Measurements from ENCODE around the gene AP3S1. TPM values are rescaled to one million over a fixed set of nuclear protein-coding genes. Genes with fewer than 3 reads are reported as not detected.
A peak's percentile ranks its signal among the peaks of the same experiment; 100 is the strongest.

AP3S1 gene
- total and polyA plus RNA-seq, 2 of the 13 experiments (the other 11 are each of a cell fraction or from before 2014, with no cell fraction given): 50.5 to 85.9 TPM

GRCh38 chr5:115841382-115842088, at the start of gene AP3S1, which contains the start of gene ATG12 (continued):
- no peak for TF ChIP-seq NONO (IDR thresholded peaks at IDR 0.05)
- peak; percentile 70 for TF ChIP-seq NONO (CRISPR knock-in tag; conservative IDR thresholded peaks at IDR 0.05)
- no peak for TF ChIP-seq NCOA1 (CRISPR knock-in tag; IDR thresholded peaks at IDR 0.05)
- TF ChIP-seq TRIM22 (IDR thresholded peaks at IDR 0.05): no peak
- TF ChIP-seq RXRB (CRISPR knock-in tag; IDR thresholded peaks at IDR 0.05; ENCODE audit: borderline replicate concordance): peak; percentile 81
- TF ChIP-seq TIGD3 (CRISPR knock-in tag; IDR thresholded peaks at IDR 0.05; ENCODE audit: borderline replicate concordance): no peak
- TF ChIP-seq BRD4 (CRISPR knock-in tag; IDR thresholded peaks at IDR 0.05): peak; percentile 49; the same call in 1 of the 2 replicates
- TF ChIP-seq ZNF644 (CRISPR knock-in tag; IDR thresholded peaks at IDR 0.05; ENCODE audit: low read depth): 0 out of 2 replicates have a peak, but pooled peaks have one; percentile 32
- TF ChIP-seq U2AF2 (IDR thresholded peaks at IDR 0.05; ENCODE audit: low read depth, low read length): no peak
- peak; percentile 78 for TF ChIP-seq XBP1 (CRISPR knock-in tag; IDR thresholded peaks at IDR 0.05)
- TF ChIP-seq ZNF562 (CRISPR knock-in tag; IDR thresholded peaks at IDR 0.05; ENCODE audit: borderline replicate concordance): no peak
- TF ChIP-seq HMGXB3 (CRISPR knock-in tag; IDR thresholded peaks at IDR 0.05; ENCODE audit: borderline replicate concordance): peak; percentile 80
- peak; percentile 73; the same call in 1 of the 2 replicates for TF ChIP-seq TFDP1 (CRISPR knock-in tag; IDR thresholded peaks at IDR 0.05; ENCODE audit: borderline replicate concordance)
- no peak for TF ChIP-seq ZKSCAN1 (IDR thresholded peaks at IDR 0.05; ENCODE audit: low read length)
- TF ChIP-seq U2AF1 (optimal IDR thresholded peaks at IDR 0.05; ENCODE audit: low read depth, low read length): peak; percentile 41
- TF ChIP-seq RAD21 (CRISPR knock-in tag; IDR thresholded peaks at IDR 0.05): peak; percentile 17; the same call in 1 of the 2 replicates
- peak; percentile 65; the same call in 1 of the 2 replicates for TF ChIP-seq MLX (CRISPR knock-in tag; IDR thresholded peaks at IDR 0.05)
- TF ChIP-seq CENPX (CRISPR knock-in tag; IDR thresholded peaks at IDR 0.05): no peak
- peak; percentile 97 for TF ChIP-seq KAT8 (CRISPR knock-in tag; IDR thresholded peaks at IDR 0.05)

Data from HepG2 (cell line).